LNCAP (cell line): ENCODE data around the gene EIF5A.
A peak's percentile ranks its signal among the peaks of the same experiment; 100 is the strongest.

ENCODE experiments used
- TF ChIP-seq, protein P1 (sequence below): fragments of 450-650 bp; IDR thresholded peaks from 2 replicates; pipeline ENCODE4 v1.5.1; 2017; ENCODE audit warnings: mild to moderate bottlenecking

Gene EIF5A

DNA sequence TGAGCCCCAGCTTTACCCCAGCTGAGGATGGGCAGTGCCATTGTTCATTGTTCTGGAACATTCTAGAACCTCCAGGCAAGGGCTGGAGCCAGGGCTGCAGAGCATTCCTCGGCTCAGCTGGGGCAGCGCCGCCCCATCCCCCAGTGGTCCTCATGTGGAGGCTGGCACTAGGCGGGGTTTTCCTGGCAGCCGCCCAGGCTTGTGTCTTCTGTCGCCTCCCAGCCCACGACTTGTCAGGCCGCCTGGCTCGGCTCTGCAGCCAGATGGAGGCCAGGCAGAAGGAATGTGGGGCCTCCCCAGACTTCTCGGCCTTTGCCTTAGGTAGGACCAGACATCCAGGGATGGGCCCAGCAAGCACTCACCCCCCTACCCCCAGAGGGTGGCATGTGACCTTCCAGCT lies 47.6 kb downstream of the EIF5A start, which contains the start of gene TMEM95:
Gene TMEM95 (plus strand): TSS at position 104 of the 400 bp plus-strand sequence. CDS start 49 bp downstream, at position 153.
- TF ChIP-seq, protein P1, sequence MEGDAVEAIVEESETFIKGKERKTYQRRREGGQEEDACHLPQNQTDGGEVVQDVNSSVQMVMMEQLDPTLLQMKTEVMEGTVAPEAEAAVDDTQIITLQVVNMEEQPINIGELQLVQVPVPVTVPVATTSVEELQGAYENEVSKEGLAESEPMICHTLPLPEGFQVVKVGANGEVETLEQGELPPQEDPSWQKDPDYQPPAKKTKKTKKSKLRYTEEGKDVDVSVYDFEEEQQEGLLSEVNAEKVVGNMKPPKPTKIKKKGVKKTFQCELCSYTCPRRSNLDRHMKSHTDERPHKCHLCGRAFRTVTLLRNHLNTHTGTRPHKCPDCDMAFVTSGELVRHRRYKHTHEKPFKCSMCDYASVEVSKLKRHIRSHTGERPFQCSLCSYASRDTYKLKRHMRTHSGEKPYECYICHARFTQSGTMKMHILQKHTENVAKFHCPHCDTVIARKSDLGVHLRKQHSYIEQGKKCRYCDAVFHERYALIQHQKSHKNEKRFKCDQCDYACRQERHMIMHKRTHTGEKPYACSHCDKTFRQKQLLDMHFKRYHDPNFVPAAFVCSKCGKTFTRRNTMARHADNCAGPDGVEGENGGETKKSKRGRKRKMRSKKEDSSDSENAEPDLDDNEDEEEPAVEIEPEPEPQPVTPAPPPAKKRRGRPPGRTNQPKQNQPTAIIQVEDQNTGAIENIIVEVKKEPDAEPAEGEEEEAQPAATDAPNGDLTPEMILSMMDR, result no peak

DNA sequence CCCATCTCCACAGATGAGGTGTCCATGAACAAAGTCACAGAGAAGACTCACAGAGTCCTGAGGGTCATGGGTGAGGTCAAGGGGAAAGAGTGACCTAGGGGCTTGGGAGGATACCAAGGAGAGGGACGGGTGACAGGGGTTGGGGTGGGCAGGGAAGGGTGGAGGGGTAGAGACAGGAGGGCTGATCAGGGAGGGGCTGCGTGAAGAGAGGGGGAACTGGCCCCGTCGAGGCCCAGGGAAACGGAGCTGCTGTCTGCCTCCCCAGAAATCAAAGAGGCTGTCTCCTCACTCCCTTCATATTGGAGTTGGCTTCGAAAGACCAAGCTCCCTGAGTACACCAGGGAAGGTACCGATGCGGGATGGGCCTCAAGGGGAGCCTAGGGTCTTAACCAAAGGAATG lies 48.1 kb downstream of the EIF5A start:
- TF ChIP-seq, protein P1, result no peak

DNA sequence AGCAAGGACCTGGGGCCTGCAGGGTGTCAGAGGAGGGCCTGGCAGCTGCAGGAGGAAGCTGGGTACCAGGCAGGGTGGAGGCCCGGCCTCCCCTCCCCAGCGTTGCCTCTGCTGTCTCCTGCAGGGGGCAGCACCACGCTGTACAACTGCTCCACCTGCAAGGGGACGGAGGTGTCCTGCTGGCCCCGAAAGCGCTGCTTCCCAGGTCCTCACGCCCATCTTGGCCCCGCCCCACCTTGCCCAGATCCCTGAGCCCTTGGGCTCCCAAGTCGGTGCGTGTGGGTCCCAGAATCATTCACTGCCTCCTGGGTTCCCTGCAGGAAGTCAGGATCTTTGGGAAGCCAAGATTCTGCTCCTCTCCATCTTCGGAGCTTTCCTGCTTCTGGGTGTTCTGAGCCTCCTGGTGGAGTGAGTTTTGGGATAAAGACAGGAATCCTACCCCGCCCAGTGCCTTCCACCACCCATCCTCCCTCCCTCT lies 48.7 kb downstream of the EIF5A start:
- TF ChIP-seq, protein P1, result peak; percentile 66

DNA sequence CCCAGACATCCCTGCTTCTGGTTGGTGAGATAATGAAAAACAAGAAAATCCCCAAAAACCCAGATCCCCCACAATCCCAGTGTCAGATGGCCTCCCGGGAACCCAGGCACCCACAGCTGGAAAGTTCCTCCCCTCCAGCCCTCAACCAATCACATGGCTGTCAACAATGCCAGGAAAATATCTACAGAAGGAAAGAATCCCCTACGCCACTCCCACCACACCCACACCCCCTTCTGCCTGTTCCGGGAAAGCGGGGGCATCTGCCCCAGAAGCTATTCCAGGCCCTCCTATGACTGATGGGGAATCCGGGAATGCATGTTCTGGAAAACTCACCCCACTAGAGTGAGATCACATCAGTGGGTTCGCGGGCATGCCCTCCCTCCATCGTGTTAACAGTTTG lies 49.3 kb downstream of the EIF5A start:
- TF ChIP-seq, protein P1, result no peak

DNA sequence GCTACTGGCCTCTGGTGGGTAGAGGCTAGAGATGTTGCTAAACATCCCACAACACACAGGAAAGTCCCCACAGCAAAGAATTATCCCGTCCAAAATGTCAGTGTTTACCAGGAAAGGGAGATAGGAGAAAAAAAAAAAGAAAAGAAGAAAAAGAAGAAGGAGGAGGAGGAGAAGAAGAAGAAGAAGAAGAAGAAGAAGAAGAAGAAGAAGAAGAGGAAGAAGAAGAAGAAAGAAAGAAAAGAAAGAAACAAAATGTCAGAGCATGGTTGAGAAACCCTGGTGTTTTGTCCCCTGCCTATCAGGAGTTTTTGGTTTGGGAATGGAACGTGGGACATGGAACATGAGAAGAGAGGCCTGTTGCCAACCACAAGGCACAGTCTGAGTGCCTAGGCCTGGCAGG lies 50.0 kb downstream of the EIF5A start:
- TF ChIP-seq, protein P1, result no peak

DNA sequence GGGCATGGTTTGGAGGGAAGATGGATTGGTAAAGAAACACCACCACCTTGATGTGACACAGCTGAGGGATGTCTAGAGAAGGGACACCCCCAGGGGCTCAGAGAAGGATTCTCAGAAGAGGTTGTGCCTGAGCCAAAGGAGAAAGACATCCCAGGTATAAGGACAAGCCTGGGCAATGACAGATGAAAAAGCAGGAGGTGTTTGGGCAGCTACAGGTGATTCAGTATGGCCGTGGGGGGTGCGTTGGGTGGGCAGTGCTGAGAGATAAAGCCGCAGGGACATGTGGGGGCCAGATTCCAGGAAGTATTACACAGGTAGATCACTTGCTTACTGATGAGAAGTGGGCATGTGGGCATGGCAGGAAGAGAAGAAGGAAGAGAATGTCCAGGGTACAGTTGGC lies 54.5 kb downstream of the EIF5A start:
- TF ChIP-seq, protein P1, result no peak
